GM12801 (cell line): ENCODE results near the gene SLC22A31.

Experiments
- TF ChIP-seq, protein P1 (sequence below): IDR thresholded peaks from one replicate; pipeline ENCODE4 v1.5.1; 2011; ENCODE audit warnings: control low read depth; ENCODE audit not compliant: insufficient read length; ENCODE audit errors: extremely low read depth

The SLC22A31 gene

DNA sequence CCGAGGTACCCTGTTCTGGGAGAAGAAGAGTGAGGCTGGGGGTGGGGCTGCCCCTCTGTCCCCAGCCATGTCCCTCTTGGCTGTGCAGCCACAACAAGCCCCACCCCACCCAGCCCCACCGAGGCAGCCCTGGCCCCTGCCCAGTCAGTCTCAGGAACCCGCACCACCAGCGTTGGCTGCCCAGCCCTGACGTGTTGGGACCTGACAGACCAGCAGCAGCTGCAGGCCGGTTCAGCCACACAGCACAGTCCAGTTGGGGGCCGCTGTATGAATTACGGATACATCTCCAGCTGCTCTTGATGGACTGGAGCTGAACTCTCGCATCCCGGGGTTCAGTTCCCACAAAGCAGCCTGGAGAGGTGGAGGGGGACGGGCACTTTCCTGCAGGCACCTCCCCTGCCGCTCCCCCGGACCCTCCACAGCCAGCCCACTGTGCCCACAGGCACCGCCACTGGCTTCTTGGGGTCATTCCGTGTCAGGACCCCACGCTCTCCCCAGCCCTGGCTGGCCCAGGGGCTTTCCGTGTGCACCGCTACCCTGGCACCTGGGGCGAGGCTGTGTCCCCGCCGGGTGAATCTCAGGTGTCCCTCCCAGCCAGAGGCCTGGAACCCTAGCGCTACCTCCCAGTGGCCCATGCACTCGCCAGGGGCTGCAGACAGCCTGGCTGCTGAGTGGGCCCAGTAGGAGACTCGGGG is 21.7 kb downstream of the SLC22A31 start:
- TF ChIP-seq, protein P1, sequence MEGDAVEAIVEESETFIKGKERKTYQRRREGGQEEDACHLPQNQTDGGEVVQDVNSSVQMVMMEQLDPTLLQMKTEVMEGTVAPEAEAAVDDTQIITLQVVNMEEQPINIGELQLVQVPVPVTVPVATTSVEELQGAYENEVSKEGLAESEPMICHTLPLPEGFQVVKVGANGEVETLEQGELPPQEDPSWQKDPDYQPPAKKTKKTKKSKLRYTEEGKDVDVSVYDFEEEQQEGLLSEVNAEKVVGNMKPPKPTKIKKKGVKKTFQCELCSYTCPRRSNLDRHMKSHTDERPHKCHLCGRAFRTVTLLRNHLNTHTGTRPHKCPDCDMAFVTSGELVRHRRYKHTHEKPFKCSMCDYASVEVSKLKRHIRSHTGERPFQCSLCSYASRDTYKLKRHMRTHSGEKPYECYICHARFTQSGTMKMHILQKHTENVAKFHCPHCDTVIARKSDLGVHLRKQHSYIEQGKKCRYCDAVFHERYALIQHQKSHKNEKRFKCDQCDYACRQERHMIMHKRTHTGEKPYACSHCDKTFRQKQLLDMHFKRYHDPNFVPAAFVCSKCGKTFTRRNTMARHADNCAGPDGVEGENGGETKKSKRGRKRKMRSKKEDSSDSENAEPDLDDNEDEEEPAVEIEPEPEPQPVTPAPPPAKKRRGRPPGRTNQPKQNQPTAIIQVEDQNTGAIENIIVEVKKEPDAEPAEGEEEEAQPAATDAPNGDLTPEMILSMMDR: no peak

DNA sequence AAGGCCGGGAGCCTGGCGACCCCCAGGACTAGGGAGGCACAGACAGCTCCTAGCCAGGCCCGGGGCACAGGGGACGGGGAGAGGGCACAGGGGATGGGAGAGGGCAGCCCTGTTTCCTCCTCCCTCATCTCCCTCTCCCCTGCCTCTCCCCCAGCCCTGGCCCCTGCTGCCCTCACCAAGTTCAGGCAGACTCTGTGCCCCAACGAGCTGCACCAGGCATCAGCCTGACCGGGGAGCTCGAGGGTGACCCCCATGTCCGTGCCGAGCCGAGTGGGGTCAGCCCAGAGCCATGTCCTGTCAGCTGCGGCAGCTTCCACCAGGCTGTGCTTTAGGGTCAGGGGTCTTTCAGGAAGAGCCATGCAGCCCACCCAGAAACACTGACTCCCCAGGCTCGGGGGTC is 22.8 kb downstream of the SLC22A31 start:
- TF ChIP-seq, protein P1: no peak

DNA sequence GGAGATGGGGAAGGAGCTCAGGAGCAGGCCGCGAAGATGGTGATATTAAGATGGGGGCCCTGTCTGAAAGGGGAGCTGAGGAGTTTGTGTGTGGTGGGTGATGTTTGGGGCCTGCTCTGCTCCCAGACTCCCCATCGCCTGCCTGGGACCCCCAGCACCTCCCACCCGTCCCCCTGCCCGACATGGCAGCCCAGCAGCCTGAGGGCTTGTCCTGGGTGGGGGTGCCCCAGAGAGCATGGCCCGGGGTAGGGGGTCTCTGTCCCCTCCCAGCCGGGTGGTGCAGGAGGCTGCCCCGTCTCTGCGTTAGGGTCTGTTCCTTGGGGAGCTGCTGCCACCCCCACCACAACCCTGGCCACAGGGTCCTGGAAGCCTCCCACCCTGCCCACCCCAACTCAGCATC is 23.6 kb downstream of the SLC22A31 start:
- TF ChIP-seq, protein P1: no peak

DNA sequence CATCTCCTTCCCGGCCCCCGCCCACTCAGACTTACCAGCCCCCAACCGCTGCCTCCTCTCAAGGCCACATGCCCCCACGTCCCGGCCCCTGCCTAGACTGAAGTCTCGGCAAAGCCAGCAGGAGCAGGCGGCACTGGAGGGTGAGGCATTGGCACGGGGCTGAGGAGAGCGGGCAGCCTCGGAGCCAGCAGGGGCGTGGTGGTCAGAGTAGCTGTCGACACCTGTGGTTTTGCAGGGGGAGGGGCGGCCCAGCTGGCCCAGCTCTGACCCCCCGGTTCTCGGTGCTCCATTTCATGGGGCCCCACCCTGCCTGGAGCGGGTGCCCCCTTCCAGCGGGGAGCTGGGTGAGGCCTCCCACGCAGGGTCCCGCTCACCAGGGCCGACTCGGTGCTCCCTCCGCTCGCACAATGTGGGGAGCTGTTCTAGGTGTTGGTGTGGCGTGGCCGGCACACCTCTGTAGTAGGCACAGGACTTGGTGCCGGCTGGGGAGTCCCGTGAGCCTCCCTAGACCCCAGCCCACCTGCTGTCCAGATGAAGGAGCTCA is 24.1 kb downstream of the SLC22A31 start:
- TF ChIP-seq, protein P1: no peak

DNA sequence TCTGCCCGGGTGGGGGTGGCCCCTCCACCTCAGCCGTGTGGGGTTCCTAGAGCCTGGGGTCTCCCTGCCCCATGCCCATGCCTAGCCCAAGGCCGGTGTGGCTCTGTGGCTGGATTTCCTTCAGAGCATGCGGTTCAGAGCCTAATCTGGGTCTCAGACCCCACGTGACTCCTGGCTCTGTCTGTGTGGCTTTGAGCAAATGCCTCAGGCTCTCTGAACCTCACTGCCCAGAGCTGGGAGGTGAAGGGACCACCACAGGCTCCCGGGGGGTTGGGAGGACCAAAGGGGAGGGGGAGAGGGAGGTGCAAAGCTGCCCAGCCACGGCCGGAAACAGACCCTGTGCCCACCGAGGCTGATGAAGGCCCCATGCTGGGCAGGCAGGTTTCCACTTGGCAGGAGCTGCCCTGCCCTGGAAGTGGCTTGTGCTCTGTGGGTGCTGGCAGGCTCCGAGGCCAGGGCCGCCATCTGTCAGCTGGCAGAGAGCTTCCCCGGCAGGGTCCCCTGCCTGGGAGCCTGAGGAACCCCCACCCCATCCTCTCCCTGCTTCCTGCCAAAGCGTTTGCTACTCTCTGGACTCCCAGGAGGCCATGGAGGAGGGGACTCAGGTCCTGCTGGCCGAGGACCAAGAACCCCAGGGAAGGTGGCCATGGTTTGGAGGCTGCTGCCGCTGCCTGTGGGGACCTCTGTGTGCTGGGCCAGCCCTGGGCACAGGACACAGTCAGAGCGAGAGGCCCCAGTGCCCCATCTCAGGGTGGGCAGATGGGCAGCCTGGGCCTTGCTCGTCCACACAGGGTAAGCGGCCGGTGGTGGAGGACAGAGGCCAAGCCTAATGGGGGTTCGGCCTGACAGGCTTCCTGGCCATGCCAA is 24.8 kb downstream of the SLC22A31 start:
- TF ChIP-seq, protein P1: no peak

DNA sequence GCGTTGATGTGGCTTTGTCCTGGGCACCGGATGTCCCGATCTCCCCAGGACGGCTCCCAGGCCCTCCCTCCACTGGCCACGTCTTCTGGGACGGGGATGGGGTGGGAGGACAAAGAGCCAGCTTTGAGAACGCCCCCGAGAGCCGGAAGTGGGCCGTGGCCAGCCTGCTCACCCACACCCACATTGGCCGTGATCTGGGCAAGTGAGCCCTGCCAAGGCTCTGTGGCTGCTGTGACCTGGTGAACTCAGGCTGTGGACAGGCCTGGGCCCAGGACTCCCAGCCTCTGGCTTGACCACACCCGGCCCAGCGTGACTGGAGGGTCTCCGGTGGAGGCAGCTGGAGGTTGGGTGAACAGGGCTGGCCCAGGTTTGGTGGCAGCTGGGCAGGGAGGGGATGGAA is 25.5 kb downstream of the SLC22A31 start:
- TF ChIP-seq, protein P1: no peak

DNA sequence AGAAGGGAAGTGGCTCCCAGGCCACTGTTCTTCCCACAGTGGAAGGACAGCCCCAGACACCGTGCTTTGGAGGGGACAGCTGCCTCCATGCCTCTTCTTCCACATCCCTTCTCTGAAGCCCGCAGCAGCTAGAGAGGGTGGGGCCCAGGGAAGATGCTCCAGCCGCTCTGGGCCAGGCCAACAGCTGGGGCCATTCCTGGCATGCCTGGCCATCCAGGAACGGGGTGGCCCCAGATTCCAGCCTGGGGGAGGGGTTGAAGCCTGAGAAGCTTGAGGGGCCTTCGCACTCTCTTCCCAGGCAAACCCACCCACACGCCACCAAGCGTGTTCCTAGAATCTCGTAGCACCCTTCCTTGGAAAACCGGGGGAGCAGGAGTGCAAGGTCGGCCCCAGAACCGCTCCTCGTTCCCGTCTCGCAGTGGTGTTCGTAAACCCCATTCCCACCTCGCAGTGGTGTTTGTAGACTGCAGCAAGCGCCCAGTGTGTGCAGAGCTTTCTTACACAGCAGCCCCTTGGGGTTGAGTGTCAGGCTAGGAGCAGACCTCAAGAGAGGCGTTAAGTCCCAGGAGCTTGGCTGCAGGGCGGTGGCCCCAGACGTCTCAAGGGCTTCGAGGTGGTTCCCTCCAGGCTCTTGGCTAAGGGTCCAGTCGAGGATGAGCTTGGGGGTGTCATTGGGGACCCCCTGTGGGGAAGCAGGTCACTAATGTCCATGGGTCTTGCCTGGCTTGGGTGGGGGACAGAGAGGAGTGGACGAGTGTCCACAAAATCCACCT is 26.1 kb downstream of the SLC22A31 start:
- TF ChIP-seq, protein P1: no peak
